Muscle of back (tissue), 11 donors: ENCODE data around the gene ZNF593OS. TPM values are rescaled to one million over a fixed set of nuclear protein-coding genes. Genes with fewer than 3 reads are reported as not detected.

Experiments used
- DNase-seq, 3 donors: peaks; one replicate each; pipeline versions ENCODE4 v3.0.0 to v3.0.0-alpha.2; 2013
- polyA plus RNA-seq, 10 donors: library from polyadenylated mRNA; unstranded; fragments of 120-200 nt; gene quantifications; one replicate each; pipeline ENCODE4 v1.2.1, GENCODE V29; 2013; ENCODE audit not compliant: insufficient read length in 10 of 10

Gene ZNF593OS
- polyA plus RNA-seq, 10 donors, result 0.60 to 2.1 (median 1.4) TPM

- no peak for DNase-seq
These were observed 44.1 kb downstream of the ZNF593OS start for GRCh38 chr1:26127235-26128163.

- no peak for DNase-seq
These were observed 45.1 kb downstream of the ZNF593OS start for GRCh38 chr1:26126321-26127084.

GRCh38 chr1:26125946-26126320 is 45.7 kb downstream of the ZNF593OS start:
- no peak for DNase-seq

GRCh38 chr1:26125382-26125781 is 46.2 kb downstream of the ZNF593OS start:
- DNase-seq, result no peak

GRCh38 chr1:26124418-26125331 is 47.0 kb downstream of the ZNF593OS start:
- no peak for DNase-seq

- no peak for DNase-seq
These were observed 48.4 kb downstream of the ZNF593OS start for GRCh38 chr1:26122988-26123973.

GRCh38 chr1:26121854-26122773 is 49.5 kb downstream of the ZNF593OS start:
- DNase-seq, result no peak

GRCh38 chr1:26119892-26120608 is 51.6 kb downstream of the ZNF593OS start:
- DNase-seq, result no peak

Other genes with a start within 250 kb of the ZNF593OS start
- 10 to 100 TPM; 30.1 to 83.9 (median 59.1) TPM for gene PAFAH2, start 173.8 kb downstream of the ZNF593OS start, polyA plus RNA-seq
- gene EXTL1, start 150.1 kb downstream of the ZNF593OS start, polyA plus RNA-seq, result 1 to 10 TPM; 1.7 to 7.3 (median 3.2) TPM
- gene SLC30A2, start 125.7 kb downstream of the ZNF593OS start, polyA plus RNA-seq, result 1 to 10 TPM in 1 of 10 donors, under 1 TPM in 9; 0.16 to 1.1 (median 0.55) TPM
- gene TRIM63, start 104.2 kb downstream of the ZNF593OS start, polyA plus RNA-seq, result 10 to 100 TPM; 23.1 to 48.6 (median 36.4) TPM
- 1 to 10 TPM; 5.9 to 8.8 (median 6.8) TPM for gene PDIK1L, start 60.0 kb downstream of the ZNF593OS start, polyA plus RNA-seq
- gene FAM110D, start 12.8 kb downstream of the ZNF593OS start, polyA plus RNA-seq, result 1 to 10 TPM in 1 of 10 donors, under 1 TPM in 9; 0.47 to 1.4 (median 0.75) TPM
- not detected for gene C1orf232, start 2.9 kb downstream of the ZNF593OS start, polyA plus RNA-seq
- gene ZNF593, start 1.9 kb downstream of the ZNF593OS start, polyA plus RNA-seq, result 10 to 100 TPM; 10.3 to 21.7 (median 16.6) TPM
- 1 to 10 TPM in 9 of 10 donors, under 1 TPM in 1; 0.97 to 3.9 (median 2.1) TPM for gene CNKSR1, start 5.7 kb upstream of the ZNF593OS start, polyA plus RNA-seq
- gene CATSPER4, start 18.8 kb upstream of the ZNF593OS start, polyA plus RNA-seq, result not detected
- gene CEP85, start 62.4 kb upstream of the ZNF593OS start, polyA plus RNA-seq, result 10 to 100 TPM; 17.4 to 28.2 (median 22.9) TPM
- 10 to 100 TPM; 46.1 to 79.3 (median 64.6) TPM for gene SH3BGRL3, start 108.3 kb upstream of the ZNF593OS start, polyA plus RNA-seq
- 10 to 100 TPM in 2 of 10 donors, 1 to 10 TPM in 8; 5.2 to 13.8 (median 8.0) TPM for gene UBXN11, start 134.8 kb upstream of the ZNF593OS start, polyA plus RNA-seq
- gene CD52, start 146.1 kb upstream of the ZNF593OS start, polyA plus RNA-seq, result 10 to 100 TPM in 2 of 10 donors, 1 to 10 TPM in 6, under 1 TPM in 2; 0.66 to 43.2 (median 2.4) TPM
- 1 to 10 TPM in 2 of 10 donors, under 1 TPM in 2, not detected in 6; 0.05 to 2.8 (median 1.2) TPM for gene CRYBG2, start 182.3 kb upstream of the ZNF593OS start, polyA plus RNA-seq
- gene ZNF683, start 200.9 kb upstream of the ZNF593OS start, polyA plus RNA-seq, result not detected
- under 1 TPM in 5 of 10 donors, not detected in 5; 0.03 to 0.18 (median 0.06) TPM for gene LIN28A, start 239.0 kb upstream of the ZNF593OS start, polyA plus RNA-seq